Glomerular visceral epithelial cell (primary cell): ENCODE measurements around the gene CIAO2B.
A peak's percentile ranks its signal among the peaks of the same experiment; 100 is the strongest.

ENCODE experiments used
- DNase-seq: peaks from one replicate; pipeline ENCODE4 v3.0.0-alpha.2; 2016; ENCODE audit errors: extremely low spot score

CIAO2B gene

GRCh38 chr16:66919569-66920298, 14.5 kb downstream of the CIAO2B start:
- no peak for DNase-seq

GRCh38 chr16:66918803-66919568, 15.2 kb downstream of the CIAO2B start, which contains the start of gene CDH16:
TSS of gene CDH16 (minus strand) at chr16:66918885. CDS start at chr16:66918065, 820 bp downstream.
- DNase-seq: peak; percentile 91

GRCh38 chr16:66918355-66918754, 15.8 kb downstream of the CIAO2B start:
- no peak for DNase-seq

GRCh38 chr16:66917741-66918140, 16.5 kb downstream of the CIAO2B start:
- no peak for DNase-seq

DNA sequence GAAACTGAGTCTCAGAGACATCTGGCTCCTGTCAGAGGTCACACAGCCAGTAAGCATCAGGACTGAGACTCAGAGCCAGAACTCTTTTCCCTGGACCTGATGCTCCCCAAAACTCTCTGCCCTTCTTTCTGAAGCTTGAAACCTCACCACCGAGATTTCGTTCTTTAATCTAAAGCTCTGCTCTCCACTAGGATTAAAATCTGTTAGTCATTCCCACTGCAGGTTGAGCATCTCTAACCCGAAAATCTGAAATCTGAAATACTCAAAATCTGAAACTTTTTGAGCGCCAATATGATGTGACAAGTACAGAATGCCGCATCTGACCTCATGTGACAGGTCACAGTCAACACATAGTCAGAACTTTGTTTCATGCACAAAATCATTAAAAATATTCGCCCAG, 17.7 kb downstream of the CIAO2B start:
- DNase-seq: no peak

GRCh38 chr16:66915041-66915440, 19.2 kb downstream of the CIAO2B start:
- no peak for DNase-seq

- no peak for DNase-seq
Measured at GRCh38 chr16:66914541-66914940, 19.7 kb downstream of the CIAO2B start.

DNA sequence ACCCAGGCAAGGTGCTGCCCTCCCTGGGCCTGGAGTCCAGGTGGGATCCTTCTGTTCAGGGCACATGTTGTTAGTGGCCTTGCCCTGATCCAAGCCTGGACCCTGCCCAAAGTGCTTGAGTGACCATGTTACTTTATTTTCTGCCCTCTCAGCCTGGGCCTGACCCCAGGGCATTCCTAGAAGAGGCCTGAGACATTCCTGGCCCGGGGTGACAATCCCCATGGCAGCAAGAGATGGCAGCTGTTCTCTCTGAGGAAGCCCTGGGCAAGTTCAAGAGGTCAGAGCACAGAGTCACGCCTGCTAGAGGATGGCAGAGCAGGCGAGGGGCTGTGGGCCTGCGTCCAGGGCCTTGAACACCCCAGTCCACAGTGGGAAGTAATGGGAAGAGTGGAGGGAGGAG, 20.5 kb downstream of the CIAO2B start:
- DNase-seq: no peak

DNA sequence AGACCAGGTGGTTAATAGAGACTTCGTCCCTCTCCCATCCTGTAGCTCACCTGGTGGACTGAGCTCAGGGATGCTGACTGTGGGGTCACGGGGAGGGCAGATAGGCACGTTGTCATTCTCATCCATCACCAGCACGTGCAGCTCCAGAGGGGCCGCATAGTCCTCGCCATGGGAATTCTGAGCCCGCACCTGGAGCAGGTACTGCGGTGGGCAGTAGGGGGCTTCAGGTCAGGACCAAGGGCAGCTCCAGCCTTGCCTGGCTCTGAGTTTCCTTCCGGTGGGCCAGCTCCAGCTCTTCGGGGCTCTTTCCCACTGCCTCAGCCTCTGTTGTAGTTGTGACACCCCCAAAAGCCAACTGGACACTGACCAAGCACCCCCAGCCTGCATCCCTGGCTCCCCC, 21.1 kb downstream of the CIAO2B start:
- DNase-seq: no peak

- no peak for DNase-seq
Measured at GRCh38 chr16:66911801-66912200, 22.4 kb downstream of the CIAO2B start.

DNA sequence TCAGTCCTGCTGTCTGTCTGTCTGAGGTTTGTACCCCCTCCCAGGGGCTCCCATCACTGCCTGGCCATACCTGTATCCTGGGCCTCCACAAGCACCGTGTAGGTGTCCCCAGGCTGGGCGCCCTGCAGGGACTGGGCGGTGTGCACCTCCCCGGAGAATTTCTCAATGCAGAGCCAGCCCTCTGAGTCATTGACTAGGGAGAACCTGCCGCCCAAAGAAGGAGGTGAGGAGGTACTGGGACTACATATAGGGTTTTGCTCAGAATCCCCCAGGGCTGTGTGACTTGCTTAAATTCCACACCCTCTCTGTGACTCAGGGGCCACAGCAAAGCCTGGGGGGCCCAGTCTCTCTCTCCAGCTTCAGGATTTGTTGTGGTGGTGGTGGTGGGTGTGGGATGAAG, 23.1 kb downstream of the CIAO2B start:
- no peak for DNase-seq

- no peak for DNase-seq
Measured at GRCh38 chr16:66910175-66910940, 23.8 kb downstream of the CIAO2B start.

DNA sequence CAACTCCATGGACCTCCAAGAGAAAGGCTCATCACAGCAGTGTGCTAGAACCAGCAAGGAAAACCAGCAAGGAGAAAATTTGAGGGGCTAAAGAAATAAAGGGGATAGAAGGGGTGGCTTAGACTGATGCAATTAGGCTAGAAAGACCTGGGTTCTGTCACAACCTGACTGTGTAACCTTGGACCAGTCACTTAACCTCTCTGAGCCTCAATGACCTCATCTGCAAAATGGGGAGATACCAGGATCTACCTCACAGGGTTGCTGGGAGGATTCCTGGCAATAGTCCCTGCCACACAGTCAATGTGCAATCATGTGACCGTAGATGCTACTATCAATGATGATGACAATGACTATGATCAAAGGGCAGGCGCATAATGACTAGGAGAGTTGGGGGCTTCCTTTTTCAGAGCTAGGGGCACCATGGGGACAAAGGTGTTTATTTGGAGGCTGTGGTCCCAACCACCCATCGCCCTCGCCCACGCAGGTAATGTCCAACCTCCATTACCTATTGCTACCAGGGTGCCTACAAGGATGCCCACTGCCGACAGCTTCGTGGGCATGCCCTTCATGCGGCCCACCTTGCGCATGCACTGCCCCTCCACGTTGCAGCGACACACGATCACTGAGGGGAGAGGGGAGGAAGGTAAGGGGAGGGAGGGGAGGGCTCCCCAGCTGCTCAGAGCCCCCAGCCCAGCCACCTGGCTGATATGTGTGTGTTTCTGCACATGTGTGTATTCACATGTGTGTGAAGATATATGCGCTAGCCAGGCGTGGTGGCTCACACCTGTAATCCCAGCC, 25.2 kb downstream of the CIAO2B start:
- DNase-seq: no peak

GRCh38 chr16:66908116-66908515, 26.1 kb downstream of the CIAO2B start:
- DNase-seq: no peak

GRCh38 chr16:66906916-66907836, 27.0 kb downstream of the CIAO2B start:
- no peak for DNase-seq

- no peak for DNase-seq
Measured at GRCh38 chr16:66905633-66906539, 28.3 kb downstream of the CIAO2B start.

DNA sequence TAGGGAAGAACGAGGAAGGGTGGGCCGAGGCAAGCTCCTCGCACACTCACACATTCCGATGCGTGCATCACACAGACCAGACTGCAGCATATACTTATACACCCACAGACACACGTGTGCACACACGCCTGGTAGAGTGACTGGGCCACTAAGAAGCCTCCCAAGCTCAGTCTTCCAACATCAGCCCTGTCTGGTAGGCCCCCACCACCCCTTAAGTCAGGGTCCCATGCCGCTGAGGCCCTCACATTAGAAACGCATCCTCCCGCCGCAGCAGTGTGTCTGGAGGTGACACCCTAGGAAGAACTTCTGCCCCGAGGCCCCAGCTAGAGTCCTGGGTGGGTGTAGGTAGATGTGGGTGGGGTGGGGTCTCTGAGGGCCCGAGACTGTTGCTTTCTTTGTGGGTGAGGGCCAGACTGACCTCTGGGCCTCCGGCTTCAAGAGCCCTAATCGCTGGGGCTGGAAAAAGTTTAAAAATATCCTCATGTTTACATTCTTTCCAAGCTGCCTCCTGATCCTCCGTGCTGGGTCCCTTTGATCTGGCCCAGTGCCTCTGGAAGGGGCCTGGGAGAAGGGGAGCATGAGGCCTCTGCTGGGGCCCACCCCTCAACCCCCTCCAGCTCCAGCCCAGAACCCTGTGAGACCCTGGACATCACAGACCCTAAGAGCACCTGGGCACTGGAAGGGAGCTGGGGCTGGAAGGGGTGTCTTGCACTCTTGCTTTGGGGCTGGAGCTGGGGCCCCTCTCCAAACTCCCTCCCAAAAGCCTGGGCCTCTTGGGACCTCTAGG, 29.2 kb downstream of the CIAO2B start:
- DNase-seq: no peak

DNA sequence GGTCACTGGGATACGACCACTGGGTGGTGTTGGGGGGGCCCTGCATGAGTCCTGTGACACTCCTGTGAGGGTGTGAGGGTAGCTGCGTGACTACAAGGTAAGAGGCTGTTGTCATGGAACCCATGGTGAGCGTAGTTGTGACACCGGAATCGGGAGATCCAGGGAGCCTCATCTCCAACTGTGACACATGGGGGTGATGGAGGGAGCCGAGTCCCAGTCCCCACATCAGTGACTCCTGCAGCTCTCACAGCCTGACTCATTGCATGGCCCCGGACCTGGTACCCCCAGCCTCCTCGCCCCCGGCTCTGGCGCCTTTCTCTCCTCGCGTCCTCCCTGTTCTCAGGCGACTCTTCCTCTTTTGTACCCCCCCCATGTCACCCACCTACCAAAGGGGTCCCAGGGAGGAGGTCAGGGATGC, 29.8 kb downstream of the CIAO2B start:
- DNase-seq: no peak
